ENCODE data around the gene NME1. TPM values are rescaled to one million over a fixed set of nuclear protein-coding genes. Genes with fewer than 3 reads are reported as not detected.

The NME1 gene
- total and polyA plus RNA-seq, 2 donors (not counting 3 experiments of a cell fraction or from before 2014, with no cell fraction given): 214 to 326 TPM

DNA sequence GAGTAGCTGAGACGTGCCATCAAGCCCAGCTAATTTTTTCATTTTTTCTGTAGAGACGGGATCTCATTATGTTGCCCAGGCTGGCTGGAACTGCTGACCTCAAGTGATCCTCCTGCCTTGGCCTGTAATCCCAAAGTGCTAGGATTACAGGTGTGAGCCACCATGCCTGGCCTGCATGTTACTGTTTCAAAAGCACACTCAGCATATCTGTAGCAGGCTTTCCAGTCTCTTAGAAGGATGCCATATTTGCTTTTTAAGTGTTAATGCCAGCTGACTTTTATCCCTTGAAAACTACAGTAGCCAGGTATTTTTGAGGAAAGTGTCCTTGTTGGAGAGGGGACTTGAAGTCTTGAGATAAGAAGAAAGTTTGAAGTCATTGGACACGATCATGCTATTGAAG is 17.4 kb upstream of the NME1 start:
- Histone ChIP-seq H3K27ac (ENCODE audit: insufficient read depth, low read depth, low read length) (no peak overlapping the region), H2AFZ (ENCODE audit: low read depth, low read length) (no peak overlapping the region), H3K4me1 (ENCODE audit: control insufficient read depth, extremely low read depth, insufficient read depth, low read length) (peaks cover 23% of the 10 kb centered on the region), H3K4me3 (replicated peaks in 1 of 3; ENCODE audit: insufficient read depth in 1 of 3, low read depth in 1 of 3, low read length in 3 of 3) (no peak overlapping the region), H3K4me2 (ENCODE audit: insufficient read depth, low read length) (no peak overlapping the region), H3K36me3 (ENCODE audit: control insufficient read depth in 2 of 2, extremely low read depth in 1 of 2, insufficient read depth in 2 of 2, low read length in 2 of 2) (no peaks in the 10 kb centered on the region), H3K9me3 (replicated peaks; ENCODE audit: control insufficient read depth, insufficient read depth, low read length) (no peaks in the 10 kb centered on the region), H3K27me3 (ENCODE audit: control insufficient read depth in 2 of 2, insufficient read depth in 2 of 2, low read length in 2 of 2) (no peaks in the 10 kb centered on the region), H4K20me1 (replicated peaks; ENCODE audit: control insufficient read depth, extremely low read depth, insufficient read depth, low read length) (no peaks in the 10 kb centered on the region), H3K9me1 (replicated peaks; ENCODE audit: control insufficient read depth, extremely low read depth, insufficient read depth, low read length) (no peaks in the 10 kb centered on the region), H3K9ac (replicated peaks; ENCODE audit: extremely low read depth, insufficient read depth, low read length) (no peak overlapping the region), H3K79me2 (ENCODE audit: control insufficient read depth, insufficient read depth, low read length) (no peaks in the 10 kb centered on the region)
- no peak for DNase-seq (ENCODE audit: low read depth, low spot score)
- intact Hi-C loops (cut with micrococcal nuclease): no loop called here
- no TSS peak for BruUV-seq (replicated peaks)
- no peak for FAIRE-seq
- TF ChIP-seq FOS (IDR thresholded peaks at IDR 0.05; ENCODE audit: borderline replicate concordance, insufficient read depth, low read length) (no peak), GATA2 (IDR thresholded peaks at IDR 0.05; ENCODE audit: insufficient read depth, insufficient read length, low read depth, low read length) (no peak), JUN (IDR thresholded peaks at IDR 0.05; ENCODE audit: borderline replicate concordance, insufficient read depth, insufficient read length, low read depth) (no peak), MYC (IDR thresholded peaks at IDR 0.05; ENCODE audit: low read depth, low read length) (no peak), POLR2AphosphoS5 (IDR thresholded peaks at IDR 0.05; ENCODE audit: insufficient read depth, low read depth, low read length) (no peak), EZH2 (IDR thresholded peaks at IDR 0.05; ENCODE audit: borderline replicate concordance, low read depth, low read length, severe bottlenecking) (no peak), POLR2A (IDR thresholded peaks at IDR 0.05; ENCODE audit: low read depth, low read length) (no peak)
- TF ChIP-seq, protein P1, sequence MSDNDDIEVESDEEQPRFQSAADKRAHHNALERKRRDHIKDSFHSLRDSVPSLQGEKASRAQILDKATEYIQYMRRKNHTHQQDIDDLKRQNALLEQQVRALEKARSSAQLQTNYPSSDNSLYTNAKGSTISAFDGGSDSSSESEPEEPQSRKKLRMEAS (IDR thresholded peaks at IDR 0.05; ENCODE audit: insufficient read depth, insufficient read length): no peak
- TF ChIP-seq, protein P2, sequence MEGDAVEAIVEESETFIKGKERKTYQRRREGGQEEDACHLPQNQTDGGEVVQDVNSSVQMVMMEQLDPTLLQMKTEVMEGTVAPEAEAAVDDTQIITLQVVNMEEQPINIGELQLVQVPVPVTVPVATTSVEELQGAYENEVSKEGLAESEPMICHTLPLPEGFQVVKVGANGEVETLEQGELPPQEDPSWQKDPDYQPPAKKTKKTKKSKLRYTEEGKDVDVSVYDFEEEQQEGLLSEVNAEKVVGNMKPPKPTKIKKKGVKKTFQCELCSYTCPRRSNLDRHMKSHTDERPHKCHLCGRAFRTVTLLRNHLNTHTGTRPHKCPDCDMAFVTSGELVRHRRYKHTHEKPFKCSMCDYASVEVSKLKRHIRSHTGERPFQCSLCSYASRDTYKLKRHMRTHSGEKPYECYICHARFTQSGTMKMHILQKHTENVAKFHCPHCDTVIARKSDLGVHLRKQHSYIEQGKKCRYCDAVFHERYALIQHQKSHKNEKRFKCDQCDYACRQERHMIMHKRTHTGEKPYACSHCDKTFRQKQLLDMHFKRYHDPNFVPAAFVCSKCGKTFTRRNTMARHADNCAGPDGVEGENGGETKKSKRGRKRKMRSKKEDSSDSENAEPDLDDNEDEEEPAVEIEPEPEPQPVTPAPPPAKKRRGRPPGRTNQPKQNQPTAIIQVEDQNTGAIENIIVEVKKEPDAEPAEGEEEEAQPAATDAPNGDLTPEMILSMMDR (IDR thresholded peaks at IDR 0.05; ENCODE audit: extremely low read depth in 1 of 2, insufficient read depth in 1 of 2, low read depth in 1 of 2, low read length in 2 of 2): no peak
- CTCF ChIA-PET: interaction anchor here (1.2 to 2.2 kb wide), 4 partner anchors 12 to 135 kb away, joined by 4 to 7 read pairs (median 5); partner anchors contain the start of gene NME1
- dilution Hi-C loops (cut with MboI; ENCODE audit: extremely low pct_ligation_motif_present, low sequenced_read_pairs): no loop called here
- POLR2A ChIA-PET: no interaction called here
